ENCODE measurements around the gene PLIN3. TPM values are rescaled to one million over a fixed set of nuclear protein-coding genes. Genes with fewer than 3 reads are reported as not detected.

PLIN3 gene
- total and polyA plus RNA-seq, 9 of the 15 experiments (the other 6 are each of a cell fraction or from before 2014, with no cell fraction given), result 7.5 to 75.6 (median 43.1) TPM

GRCh38 chr19:4910594-4911281, 43.3 kb upstream of the PLIN3 start (continued):
- TF ChIP-seq ZNF263 (CRISPR knock-in tag; IDR thresholded peaks at IDR 0.05; ENCODE audit: borderline replicate concordance) (peak; percentile 62), ZBTB5 (IDR thresholded peaks at IDR 0.05) (no peak), ZFX (CRISPR knock-in tag; IDR thresholded peaks at IDR 0.05) (peak; percentile 51), ATF3 (IDR thresholded peaks at IDR 0.05) (no peak), ATF3 (CRISPR knock-in tag; conservative IDR thresholded peaks at IDR 0.05) (no peak), POLR2H (tag; IDR thresholded peaks at IDR 0.05; ENCODE audit: low read depth) (no peak), SAFB (IDR thresholded peaks at IDR 0.05; ENCODE audit: borderline replicate concordance, low read depth, low read length) (no peak), CBX1 (IDR thresholded peaks at IDR 0.05; ENCODE audit: low read depth) (no peak), PHTF2 (CRISPR knock-in tag; IDR thresholded peaks at IDR 0.05) (no peak), ZNF592 (IDR thresholded peaks at IDR 0.05) (peak; percentile 44; the same call in 1 of the 2 replicates), PTBP1 (IDR thresholded peaks at IDR 0.05; ENCODE audit: low read depth, low read length) (no peak), RHOXF2B (CRISPR knock-in tag; conservative IDR thresholded peaks at IDR 0.05) (no peak), E2F6 (IDR thresholded peaks at IDR 0.05; ENCODE audit: borderline replicate concordance in 1 of 2, extremely low read depth in 1 of 2, insufficient read depth in 1 of 2, insufficient read length in 1 of 2, low read depth in 1 of 2, low read length in 1 of 2, poor library complexity in 1 of 2, severe bottlenecking in 1 of 2) (peak; percentile 26 to 65), BRF2 (IDR thresholded peaks at IDR 0.05; ENCODE audit: borderline replicate concordance, insufficient read depth, insufficient read length) (no peak)

All from K562 (cell line).